SK-N-SH (cell line): ENCODE data around the gene JMJD1C. TPM values are rescaled to one million over a fixed set of nuclear protein-coding genes. Genes with fewer than 3 reads are reported as not detected.

Source experiments
- CTCF ChIA-PET: fragments of 300-600, 350-600 bp; formaldehyde crosslinking; extraction: SDS; loops from one replicate; lab custom pipeline; 2021; lab: Yijun Ruan, JAX
- POLR2A ChIA-PET: fragments of 350-600 bp; sonication (Branson Sonifier 250); formaldehyde crosslinking; extraction: SDS; loops from one replicate; lab custom pipeline; 2020; ENCODE audit warnings: antibody characterized with exemption, inconsistent platforms; lab: Yijun Ruan, JAX
- DNase-seq: peaks from one replicate; pipeline ENCODE4 v3.0.0; 2012
- H2AFZ ChIP-seq: fragments of 200-600 bp; sonication (generic); 2 replicates; pipeline ENCODE4 v1.8.1; 2016; ENCODE audit warnings: antibody characterized with exemption, mild to moderate bottlenecking, low read depth
- H3F3A ChIP-seq: fragments of 200-600 bp; sonication (generic); replicated peaks from 2 replicates; pipeline ENCODE3; 2016; ENCODE audit warnings: antibody characterized with exemption, mild to moderate bottlenecking; ENCODE audit not compliant: insufficient read depth
- H3K27ac ChIP-seq, 2 experiments: fragments of 200-500 bp in 1 of 2; fragments of 200-600 bp in 1 of 2; sonication (Bioruptor generic) in 1 of 2; sonication (generic), shearing (Covaris generic) in 1 of 2; 2 replicates each; pipeline versions ENCODE4 v1.5.1 to v1.6.1; 2014 to 2016; ENCODE audit warnings: low read depth in 2 of 2, inconsistent platforms in 1 of 2, low read length in 1 of 2, mild to moderate bottlenecking in 1 of 2, mixed read lengths in 1 of 2
- H3K27me3 ChIP-seq: fragments of 200-600 bp; sonication (generic), shearing (Covaris generic); 2 replicates; pipeline ENCODE4 v1.6.1; 2016; ENCODE audit warnings: mixed run types; ENCODE audit not compliant: insufficient read depth
- H3K36me3 ChIP-seq, 2 experiments: fragments of 200-500 bp in 1 of 2; fragments of 200-600 bp in 1 of 2; sonication (Bioruptor generic) in 1 of 2; sonication (generic) in 1 of 2; replicated peaks in 1 of 2; 2 replicates each; pipeline versions ENCODE3 to v1.5.1; 2014 to 2016; ENCODE audit warnings: low read length in 1 of 2, mild to moderate bottlenecking in 1 of 2; ENCODE audit not compliant: insufficient read depth in 2 of 2, control insufficient read depth in 1 of 2
- H3K4me1 ChIP-seq, 2 experiments: fragments of 200-500 bp in 1 of 2; fragments of 200-600 bp in 1 of 2; sonication (Bioruptor generic) in 1 of 2; sonication (generic), shearing (Covaris generic) in 1 of 2; 2 replicates each; pipeline versions ENCODE4 v1.5.1 to v1.6.1; 2014 to 2016; ENCODE audit warnings: low read depth in 1 of 2, low read length in 1 of 2, mixed run types in 1 of 2; ENCODE audit not compliant: insufficient read depth in 2 of 2, control insufficient read depth in 1 of 2
- H3K4me2 ChIP-seq: fragments of 200-600 bp; sonication (generic), shearing (Covaris generic); 2 replicates; pipeline ENCODE4 v1.6.1; 2017; ENCODE audit warnings: mixed run types
- H3K4me3 ChIP-seq, 2 experiments: fragments of 200-500 bp in 1 of 2; fragments of 200-600 bp in 1 of 2; sonication (Bioruptor generic) in 1 of 2; sonication (generic), shearing (Covaris generic) in 1 of 2; 2 replicates each; pipeline versions ENCODE4 v1.5.1 to v1.8.1; 2014 to 2016; ENCODE audit warnings: low read depth in 2 of 2, inconsistent platforms in 1 of 2, low read length in 1 of 2, mild to moderate bottlenecking in 1 of 2, mixed read lengths in 1 of 2, moderate library complexity in 1 of 2
- H3K79me2 ChIP-seq: fragments of 200-600 bp; sonication (generic); 2 replicates; pipeline ENCODE4 v1.8.1; 2017; ENCODE audit warnings: mild to moderate bottlenecking; ENCODE audit not compliant: insufficient read depth
- H3K9ac ChIP-seq: fragments of 200-600 bp; sonication (generic); 2 replicates; pipeline ENCODE4 v1.6.1; 2017; ENCODE audit warnings: mixed run types
- H3K9me2 ChIP-seq: fragments of 200-600 bp; sonication (generic); 2 replicates; pipeline ENCODE4 v1.6.1; 2017; ENCODE audit warnings: mixed run types
- H3K9me3 ChIP-seq: fragments of 200-600 bp; sonication (generic); 2 replicates; pipeline ENCODE4 v1.6.1; 2017; ENCODE audit warnings: mixed run types, mild to moderate bottlenecking, moderate library complexity
- H4K20me1 ChIP-seq: fragments of 200-600 bp; sonication (generic); 2 replicates; pipeline ENCODE4 v1.6.1; 2017; ENCODE audit warnings: mild to moderate bottlenecking, mixed run types; ENCODE audit not compliant: insufficient read depth
- FOXM1 ChIP-seq: IDR thresholded peaks from 2 replicates; pipeline ENCODE4 v1.4.0; 2012; ENCODE audit warnings: low read depth, mild to moderate bottlenecking
- GABPA ChIP-seq: IDR thresholded peaks from 2 replicates; pipeline ENCODE4 v1.4.0; 2012; ENCODE audit warnings: low read depth, mild to moderate bottlenecking
- GATA2 ChIP-seq: sonication (generic); formaldehyde crosslinking; IDR thresholded peaks from 2 replicates; pipeline ENCODE4 v1.5.0; 2020; ENCODE audit warnings: mild to moderate bottlenecking, missing genetic modification reagents
- MEF2A ChIP-seq: IDR thresholded peaks from 2 replicates; pipeline ENCODE4 v1.4.0; 2012; ENCODE audit warnings: low read depth, borderline replicate concordance
- RFX5 ChIP-seq: IDR thresholded peaks from 2 replicates; pipeline ENCODE4 v1.6.1; 2012; ENCODE audit warnings: mild to moderate bottlenecking, improper control_type of control experiment, low read length
- USF1 ChIP-seq: IDR thresholded peaks from 2 replicates; pipeline ENCODE4 v1.4.0; 2012; ENCODE audit warnings: low read depth, borderline replicate concordance
- WGBS: methylation state at CpG from one replicate; pipeline ENCODE4 v1.1.6; 2017; ENCODE audit warnings: low lambda C conversion rate; 5-methylcytosine and 5-hydroxymethylcytosine counted together
- polyA plus RNA-seq, 3 experiments: library from polyadenylated mRNA; depleted of rRNA; stranded (reverse); fragments of >200 nt; gene quantifications; 2 replicates each; pipeline ENCODE4 v1.2.3, GENCODE V29; 2012
- TF ChIP-seq, protein P1 (sequence below): fragments of 200-600 bp; sonication (generic); IDR thresholded peaks from 2 replicates; pipeline ENCODE4 v1.6.1; 2017; ENCODE audit warnings: antibody characterized with exemption, mild to moderate bottlenecking, moderate library complexity
- TF ChIP-seq, protein P2 (sequence below): IDR thresholded peaks from 2 replicates; pipeline ENCODE4 v1.4.0; 2012; ENCODE audit warnings: low read depth, borderline replicate concordance
- TF ChIP-seq, protein P3 (sequence below): IDR thresholded peaks from 2 replicates; pipeline ENCODE4 v1.6.1; 2012; ENCODE audit warnings: mild to moderate bottlenecking, low read depth, low read length, moderate library complexity

The JMJD1C gene
- polyA plus RNA-seq, 1 of the 3 experiments (the other 2 are of a cell fraction), result 11.7 TPM

GRCh38 chr10:63255316-63255715 is 210.5 kb downstream of the JMJD1C start:
- ChIA-PET POLR2A (no interaction called here), CTCF (interaction anchor here (0.7 to 1.7 kb wide), 4 partner anchors 10 to 463 kb away, joined by 3 read pairs; no protein-coding TSS in a partner anchor)
- Histone ChIP-seq H3K36me3 (peaks cover 6 to 25% of the 10 kb centered on the region in 2 experiments), H2AFZ (no peak overlapping the region), H3F3A (peaks cover 2% of the 10 kb centered on the region), H3K9me3 (no peaks in the 10 kb centered on the region), H3K4me1 (peaks cover 12 to 25% of the 10 kb centered on the region in 2 experiments; a peak in 3 of 4 replicates), H3K27ac (no peak overlapping the region), H3K9me2 (no peaks in the 10 kb centered on the region), H3K27me3 (no peaks in the 10 kb centered on the region), H4K20me1 (peaks cover 100% of the 10 kb centered on the region), H3K4me2 (no peak overlapping the region), H3K79me2 (peaks cover 100% of the 10 kb centered on the region), H3K9ac (no peak overlapping the region), H3K4me3 (no peak overlapping the region)
- 92% methylated on average over 4 of the region's 4 CpGs for WGBS
- DNase-seq, result no peak
- no peak for TF ChIP-seq USF1
- TF ChIP-seq RFX5, result no peak
- TF ChIP-seq, protein P1, sequence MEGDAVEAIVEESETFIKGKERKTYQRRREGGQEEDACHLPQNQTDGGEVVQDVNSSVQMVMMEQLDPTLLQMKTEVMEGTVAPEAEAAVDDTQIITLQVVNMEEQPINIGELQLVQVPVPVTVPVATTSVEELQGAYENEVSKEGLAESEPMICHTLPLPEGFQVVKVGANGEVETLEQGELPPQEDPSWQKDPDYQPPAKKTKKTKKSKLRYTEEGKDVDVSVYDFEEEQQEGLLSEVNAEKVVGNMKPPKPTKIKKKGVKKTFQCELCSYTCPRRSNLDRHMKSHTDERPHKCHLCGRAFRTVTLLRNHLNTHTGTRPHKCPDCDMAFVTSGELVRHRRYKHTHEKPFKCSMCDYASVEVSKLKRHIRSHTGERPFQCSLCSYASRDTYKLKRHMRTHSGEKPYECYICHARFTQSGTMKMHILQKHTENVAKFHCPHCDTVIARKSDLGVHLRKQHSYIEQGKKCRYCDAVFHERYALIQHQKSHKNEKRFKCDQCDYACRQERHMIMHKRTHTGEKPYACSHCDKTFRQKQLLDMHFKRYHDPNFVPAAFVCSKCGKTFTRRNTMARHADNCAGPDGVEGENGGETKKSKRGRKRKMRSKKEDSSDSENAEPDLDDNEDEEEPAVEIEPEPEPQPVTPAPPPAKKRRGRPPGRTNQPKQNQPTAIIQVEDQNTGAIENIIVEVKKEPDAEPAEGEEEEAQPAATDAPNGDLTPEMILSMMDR, result no peak
- no peak for TF ChIP-seq GABPA
- no peak for TF ChIP-seq GATA2 (CRISPR knock-in tag)
- no peak for TF ChIP-seq MEF2A
- TF ChIP-seq, protein P2, sequence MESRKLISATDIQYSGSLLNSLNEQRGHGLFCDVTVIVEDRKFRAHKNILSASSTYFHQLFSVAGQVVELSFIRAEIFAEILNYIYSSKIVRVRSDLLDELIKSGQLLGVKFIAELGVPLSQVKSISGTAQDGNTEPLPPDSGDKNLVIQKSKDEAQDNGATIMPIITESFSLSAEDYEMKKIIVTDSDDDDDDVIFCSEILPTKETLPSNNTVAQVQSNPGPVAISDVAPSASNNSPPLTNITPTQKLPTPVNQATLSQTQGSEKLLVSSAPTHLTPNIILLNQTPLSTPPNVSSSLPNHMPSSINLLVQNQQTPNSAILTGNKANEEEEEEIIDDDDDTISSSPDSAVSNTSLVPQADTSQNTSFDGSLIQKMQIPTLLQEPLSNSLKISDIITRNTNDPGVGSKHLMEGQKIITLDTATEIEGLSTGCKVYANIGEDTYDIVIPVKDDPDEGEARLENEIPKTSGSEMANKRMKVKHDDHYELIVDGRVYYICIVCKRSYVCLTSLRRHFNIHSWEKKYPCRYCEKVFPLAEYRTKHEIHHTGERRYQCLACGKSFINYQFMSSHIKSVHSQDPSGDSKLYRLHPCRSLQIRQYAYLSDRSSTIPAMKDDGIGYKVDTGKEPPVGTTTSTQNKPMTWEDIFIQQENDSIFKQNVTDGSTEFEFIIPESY, result no peak
- no peak for TF ChIP-seq FOXM1
- TF ChIP-seq, protein P3, sequence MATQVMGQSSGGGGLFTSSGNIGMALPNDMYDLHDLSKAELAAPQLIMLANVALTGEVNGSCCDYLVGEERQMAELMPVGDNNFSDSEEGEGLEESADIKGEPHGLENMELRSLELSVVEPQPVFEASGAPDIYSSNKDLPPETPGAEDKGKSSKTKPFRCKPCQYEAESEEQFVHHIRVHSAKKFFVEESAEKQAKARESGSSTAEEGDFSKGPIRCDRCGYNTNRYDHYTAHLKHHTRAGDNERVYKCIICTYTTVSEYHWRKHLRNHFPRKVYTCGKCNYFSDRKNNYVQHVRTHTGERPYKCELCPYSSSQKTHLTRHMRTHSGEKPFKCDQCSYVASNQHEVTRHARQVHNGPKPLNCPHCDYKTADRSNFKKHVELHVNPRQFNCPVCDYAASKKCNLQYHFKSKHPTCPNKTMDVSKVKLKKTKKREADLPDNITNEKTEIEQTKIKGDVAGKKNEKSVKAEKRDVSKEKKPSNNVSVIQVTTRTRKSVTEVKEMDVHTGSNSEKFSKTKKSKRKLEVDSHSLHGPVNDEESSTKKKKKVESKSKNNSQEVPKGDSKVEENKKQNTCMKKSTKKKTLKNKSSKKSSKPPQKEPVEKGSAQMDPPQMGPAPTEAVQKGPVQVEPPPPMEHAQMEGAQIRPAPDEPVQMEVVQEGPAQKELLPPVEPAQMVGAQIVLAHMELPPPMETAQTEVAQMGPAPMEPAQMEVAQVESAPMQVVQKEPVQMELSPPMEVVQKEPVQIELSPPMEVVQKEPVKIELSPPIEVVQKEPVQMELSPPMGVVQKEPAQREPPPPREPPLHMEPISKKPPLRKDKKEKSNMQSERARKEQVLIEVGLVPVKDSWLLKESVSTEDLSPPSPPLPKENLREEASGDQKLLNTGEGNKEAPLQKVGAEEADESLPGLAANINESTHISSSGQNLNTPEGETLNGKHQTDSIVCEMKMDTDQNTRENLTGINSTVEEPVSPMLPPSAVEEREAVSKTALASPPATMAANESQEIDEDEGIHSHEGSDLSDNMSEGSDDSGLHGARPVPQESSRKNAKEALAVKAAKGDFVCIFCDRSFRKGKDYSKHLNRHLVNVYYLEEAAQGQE, result no peak
